RWPE1 (cell line): ENCODE data around the gene RAN.
"Not testable (repeated sequence)": the region's sequence is repeated elsewhere in the genome, so short reads cannot be mapped to it uniquely, and the experiment has no call there.

Source experiments
- CTCF ChIA-PET: fragments of 350-600 bp; sonication (Branson Sonifier 250); formaldehyde crosslinking; extraction: SDS; loops from one replicate; lab custom pipeline; 2021; lab: Yijun Ruan, JAX
- POLR2A ChIA-PET: fragments of 400-600 bp; formaldehyde crosslinking; extraction: SDS; loops from one replicate; lab custom pipeline; 2020; ENCODE audit warnings: antibody characterized with exemption; ENCODE audit not compliant: low non-redundant PET; lab: Yijun Ruan, JAX
- DNase-seq: peaks from one replicate; pipeline ENCODE4 v3.0.0; 2012; ENCODE audit warnings: low spot score
- H3K27ac ChIP-seq: fragments of 450-650 bp; 2 replicates; pipeline ENCODE4 v1.5.1; 2017
- TF ChIP-seq, protein P1 (sequence below): fragments of 450-650 bp; conservative IDR thresholded peaks from 2 replicates; pipeline ENCODE4 v1.5.1; 2017; ENCODE audit warnings: low read depth, mild to moderate bottlenecking

RAN gene

DNA sequence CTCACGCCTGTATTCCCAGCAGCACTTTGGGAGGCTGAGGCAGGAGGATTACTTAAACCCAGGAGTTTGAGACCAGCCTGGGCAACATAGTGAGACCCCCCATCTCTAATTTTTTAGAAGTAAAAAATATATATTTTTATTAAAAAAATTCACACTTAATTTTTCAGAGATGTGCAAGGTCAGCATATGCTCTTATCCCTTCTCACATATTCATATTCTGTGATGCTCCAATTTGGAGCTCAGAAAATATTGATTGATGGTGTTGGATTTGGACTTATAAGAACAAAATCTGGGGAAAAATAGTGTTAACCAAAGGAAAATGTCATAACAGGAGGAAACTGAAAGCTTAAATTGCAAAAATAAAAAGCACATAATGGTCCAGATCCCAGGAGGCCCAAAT lies 9.7 kb downstream of the RAN start:
- no peak overlapping the region for H3K27ac ChIP-seq
- CTCF ChIA-PET, result no interaction called here
- TF ChIP-seq, protein P1, sequence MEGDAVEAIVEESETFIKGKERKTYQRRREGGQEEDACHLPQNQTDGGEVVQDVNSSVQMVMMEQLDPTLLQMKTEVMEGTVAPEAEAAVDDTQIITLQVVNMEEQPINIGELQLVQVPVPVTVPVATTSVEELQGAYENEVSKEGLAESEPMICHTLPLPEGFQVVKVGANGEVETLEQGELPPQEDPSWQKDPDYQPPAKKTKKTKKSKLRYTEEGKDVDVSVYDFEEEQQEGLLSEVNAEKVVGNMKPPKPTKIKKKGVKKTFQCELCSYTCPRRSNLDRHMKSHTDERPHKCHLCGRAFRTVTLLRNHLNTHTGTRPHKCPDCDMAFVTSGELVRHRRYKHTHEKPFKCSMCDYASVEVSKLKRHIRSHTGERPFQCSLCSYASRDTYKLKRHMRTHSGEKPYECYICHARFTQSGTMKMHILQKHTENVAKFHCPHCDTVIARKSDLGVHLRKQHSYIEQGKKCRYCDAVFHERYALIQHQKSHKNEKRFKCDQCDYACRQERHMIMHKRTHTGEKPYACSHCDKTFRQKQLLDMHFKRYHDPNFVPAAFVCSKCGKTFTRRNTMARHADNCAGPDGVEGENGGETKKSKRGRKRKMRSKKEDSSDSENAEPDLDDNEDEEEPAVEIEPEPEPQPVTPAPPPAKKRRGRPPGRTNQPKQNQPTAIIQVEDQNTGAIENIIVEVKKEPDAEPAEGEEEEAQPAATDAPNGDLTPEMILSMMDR, result no peak
- DNase-seq, result no peak
- POLR2A ChIA-PET, result no interaction called here

DNA sequence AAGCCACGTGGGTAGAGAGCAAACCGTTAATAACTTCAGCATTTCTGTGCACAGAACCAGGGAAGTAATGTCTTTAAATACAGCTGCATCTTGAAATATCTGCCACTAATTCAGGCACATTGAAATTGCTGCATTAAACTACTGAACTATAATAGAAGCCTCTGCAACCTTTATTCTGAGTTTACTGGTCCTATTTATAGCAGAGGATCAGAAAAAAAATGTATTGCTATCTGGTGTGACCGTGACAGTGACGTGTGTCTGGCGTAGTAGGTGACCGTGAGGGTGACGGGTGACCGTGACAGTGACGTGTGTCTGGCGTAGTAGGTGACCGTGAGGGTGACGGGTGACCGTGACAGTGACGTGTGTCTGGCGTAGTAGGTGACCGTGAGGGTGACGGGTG lies 15.3 kb downstream of the RAN start:
- CTCF ChIA-PET, POLR2A ChIA-PET, DNase-seq, H3K27ac ChIP-seq: not testable (repeated sequence)

DNA sequence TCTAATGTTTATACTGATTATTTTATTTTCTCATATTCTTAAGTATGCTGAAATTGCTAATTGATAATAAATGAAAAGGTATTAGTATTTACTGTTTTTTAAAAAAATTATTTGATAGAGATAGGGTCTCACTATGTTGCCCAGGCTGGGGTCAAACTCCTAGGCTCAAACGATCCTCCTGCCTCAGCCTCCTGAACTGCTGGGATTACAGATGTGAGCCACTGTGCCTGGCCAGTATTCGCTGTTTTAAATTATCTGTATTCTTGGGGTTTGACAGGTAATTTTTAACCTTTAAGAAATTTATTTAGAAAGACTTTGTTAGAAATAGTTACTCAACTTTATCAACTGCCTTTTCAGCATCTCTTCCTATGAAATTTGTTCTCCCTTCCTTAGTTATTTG lies 32.2 kb downstream of the RAN start:
- POLR2A ChIA-PET, result no interaction called here
- TF ChIP-seq, protein P1, result no peak
- DNase-seq, result no peak
- CTCF ChIA-PET, result no interaction called here
- H3K27ac ChIP-seq, result no peak overlapping the region

DNA sequence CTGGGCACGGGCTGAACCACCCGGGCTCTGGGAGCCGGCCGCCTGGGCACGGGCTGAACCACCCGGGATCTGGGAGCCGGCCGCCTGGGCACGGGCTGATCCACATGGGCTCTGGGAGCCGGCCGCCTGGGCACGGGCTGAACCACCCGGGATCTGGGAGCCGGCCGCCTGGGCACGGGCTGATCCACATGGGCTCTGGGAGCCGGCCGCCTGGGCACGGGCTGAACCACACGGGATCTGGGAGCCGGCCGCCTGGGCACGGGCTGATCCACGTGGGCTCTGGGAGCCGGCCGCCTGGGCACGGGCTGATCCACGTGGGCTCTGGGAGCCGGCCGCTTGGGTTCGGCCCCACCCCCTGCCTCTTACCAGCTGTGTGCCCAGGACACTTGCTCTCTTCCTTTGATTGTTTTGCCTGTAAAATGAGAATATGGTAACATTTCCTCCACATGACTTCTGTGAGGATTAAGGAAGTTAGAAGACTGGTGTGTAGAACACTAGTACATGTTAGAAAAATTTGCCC lies 33.1 kb downstream of the RAN start:
- DNase-seq, H3K27ac ChIP-seq, POLR2A ChIA-PET, CTCF ChIA-PET: not testable (repeated sequence)

DNA sequence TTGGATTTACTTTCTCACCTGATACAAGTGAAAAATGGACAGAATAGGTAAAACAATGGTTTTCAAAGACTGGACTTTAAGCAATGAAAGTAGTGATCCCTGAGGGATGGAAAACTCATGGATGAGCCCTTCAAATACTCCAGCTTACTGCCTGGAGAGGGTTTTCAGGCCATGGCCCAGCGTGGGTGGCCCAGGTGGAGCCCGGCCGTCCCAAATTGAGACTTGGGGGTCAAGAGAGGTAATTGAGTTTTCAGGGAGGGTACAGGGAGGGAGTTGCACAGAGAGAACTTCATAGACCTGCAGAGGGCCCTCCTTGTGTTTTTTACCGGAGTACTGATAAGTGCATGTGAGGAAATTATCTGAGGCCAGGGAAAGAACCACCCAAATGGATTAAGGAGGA lies 37.2 kb downstream of the RAN start:
- ChIA-PET CTCF (no interaction called here), POLR2A (no interaction called here)
- TF ChIP-seq, protein P1, result no peak
- DNase-seq, result no peak
- H3K27ac ChIP-seq, result no peak overlapping the region

DNA sequence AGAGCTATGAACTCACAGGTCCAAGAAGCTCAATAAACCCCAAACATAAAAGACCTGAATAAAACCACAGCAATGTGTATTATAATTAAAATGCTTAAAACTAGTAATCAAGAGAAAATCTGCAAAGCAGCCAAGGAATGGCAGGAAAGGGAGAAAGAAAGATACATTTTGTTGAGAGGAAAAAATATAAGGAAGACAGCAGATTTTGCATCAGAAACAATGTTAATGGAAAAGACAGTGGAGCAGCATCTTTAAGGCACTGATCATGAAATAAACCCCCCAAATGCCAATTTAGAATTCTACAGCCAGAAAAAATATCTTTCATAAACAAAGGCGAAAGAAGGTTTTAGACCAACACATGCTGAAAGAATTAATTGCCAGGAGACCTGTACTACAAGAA lies 39.3 kb downstream of the RAN start:
- no peak for DNase-seq
- TF ChIP-seq, protein P1, result no peak
- POLR2A ChIA-PET, result no interaction called here
- no peak overlapping the region for H3K27ac ChIP-seq
- CTCF ChIA-PET, result interaction anchor here (0.6 kb wide), 1 partner anchor 251 kb away, joined by 3 read pairs; no protein-coding TSS in a partner anchor

DNA sequence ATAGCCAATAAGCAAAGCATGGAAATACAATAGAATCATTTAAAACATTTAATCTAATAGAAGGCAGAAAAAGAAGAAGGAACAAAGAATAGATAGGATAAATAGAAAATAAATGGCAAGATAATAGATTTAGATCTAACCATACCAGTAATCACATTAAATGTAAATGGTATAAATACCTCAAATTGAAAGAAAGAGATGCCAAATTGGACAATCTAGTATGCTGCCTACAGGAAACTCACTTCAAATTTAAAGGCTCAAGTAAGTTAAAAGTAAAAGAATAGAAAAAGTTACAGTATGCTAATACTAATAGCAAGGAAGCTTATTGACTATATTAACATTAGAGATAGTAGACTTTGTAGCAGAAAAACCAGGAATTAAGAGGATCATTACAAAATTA lies 40.1 kb downstream of the RAN start:
- POLR2A ChIA-PET, result no interaction called here
- TF ChIP-seq, protein P1, result no peak
- DNase-seq, result no peak
- no peak overlapping the region for H3K27ac ChIP-seq
- CTCF ChIA-PET, result no interaction called here
